Adipose tissue (tissue), 3 donors: ENCODE measurements around the gene TNFRSF6B. TPM values are rescaled to one million over a fixed set of nuclear protein-coding genes. Genes with fewer than 3 reads are reported as not detected.

ENCODE experiments used
- H3K27ac ChIP-seq: one replicate; pipeline ENCODE4 v1.5.1; 2013; ENCODE audit warnings: low read depth, low read length
- WGBS, 3 donors: extraction: QIAGEN DNeasy Blood & Tissue Kit; methylation state at CpG; one replicate each; pipeline ENCODE4 v1.1.7; 2013; 5-methylcytosine and 5-hydroxymethylcytosine counted together
- polyA plus RNA-seq, 3 donors: library from polyadenylated mRNA; stranded (reverse); fragments of 200-250 nt; gene quantifications; one replicate each; pipeline ENCODE4 v1.2.3, GENCODE V29; 2013
- donor health status: healthy with polysubstance abuse.
- donor health status: Bipolar disorder and iron deficiency.
- donor health status: healthy.

Gene TNFRSF6B
- polyA plus RNA-seq, 3 donors = 7.4 to 92.8 (median 9.3) TPM

DNA sequence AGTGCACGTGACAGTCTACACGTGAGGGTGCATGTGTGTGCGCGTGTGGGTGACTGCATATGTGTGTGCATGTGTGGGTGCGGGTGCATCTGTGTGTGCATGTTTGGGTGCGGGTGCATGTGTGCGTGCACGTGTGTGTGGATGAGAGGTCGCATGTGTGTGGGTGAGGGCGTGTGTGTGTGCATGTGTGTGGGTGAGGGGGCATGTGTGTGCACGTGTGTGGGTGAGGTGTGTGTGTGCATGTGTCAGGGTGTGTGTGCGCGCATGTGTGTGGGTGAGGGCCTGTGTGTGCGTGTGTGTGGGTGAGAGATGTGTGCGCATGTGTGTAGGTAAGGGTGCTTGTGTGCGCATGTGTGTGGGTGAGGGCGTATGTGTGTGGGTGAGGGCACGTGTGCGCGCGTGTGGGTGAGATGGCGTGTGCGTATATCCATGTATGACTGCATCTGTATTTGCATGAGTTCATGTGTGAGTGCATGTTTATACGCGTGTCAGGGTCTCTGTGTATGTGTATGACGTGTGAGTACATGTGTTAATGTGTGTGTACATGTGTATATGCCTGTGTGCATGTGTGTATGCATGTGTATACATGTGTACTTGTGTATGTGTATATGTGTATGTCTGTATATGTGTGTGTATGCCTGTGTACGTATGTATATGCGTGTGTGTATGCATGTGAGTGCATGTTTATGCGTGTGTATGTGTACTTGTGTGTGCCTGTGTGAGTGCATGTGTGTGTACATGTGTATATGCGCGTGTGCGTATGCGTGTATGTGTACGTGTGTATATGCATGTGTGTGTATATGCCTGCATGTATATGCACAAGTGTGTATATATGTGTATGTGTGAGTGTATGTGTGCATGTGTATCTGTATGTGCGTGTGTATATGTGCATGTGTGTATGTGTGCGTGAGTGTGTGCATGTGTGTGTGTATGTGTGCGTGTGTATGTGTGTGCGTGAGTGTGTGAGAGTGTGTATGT is 36.0 kb downstream of the TNFRSF6B start:
- H3K27ac ChIP-seq = no peak overlapping the region
- WGBS, 3 donors = 87 to 91% (median 90%) methylated on average over 38 of the region's 38 CpGs

DNA sequence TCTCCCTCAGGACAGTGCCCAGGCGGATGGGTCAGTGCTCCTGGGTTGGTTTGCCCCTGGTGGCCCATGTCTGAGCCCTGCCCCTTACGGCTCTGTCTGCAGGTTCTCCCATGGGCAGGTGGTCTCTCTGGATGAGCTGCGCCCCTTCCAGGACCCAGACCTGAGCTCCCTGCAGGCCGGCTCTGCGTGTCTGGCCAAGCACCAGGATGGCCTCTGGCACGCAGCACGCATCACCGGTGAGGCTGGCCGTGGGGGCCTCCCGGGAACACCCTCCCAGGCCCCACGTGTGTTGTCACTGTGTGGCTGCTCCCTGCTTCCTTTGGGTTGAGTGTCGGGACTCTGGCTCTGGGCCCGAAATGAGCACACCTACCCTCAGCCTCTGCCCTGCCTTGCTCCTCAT is 36.7 kb downstream of the TNFRSF6B start:
- 92 to 94% (median 93%) methylated on average over 13 of the region's 13 CpGs for WGBS, 3 donors
- H3K27ac ChIP-seq = no peak overlapping the region

DNA sequence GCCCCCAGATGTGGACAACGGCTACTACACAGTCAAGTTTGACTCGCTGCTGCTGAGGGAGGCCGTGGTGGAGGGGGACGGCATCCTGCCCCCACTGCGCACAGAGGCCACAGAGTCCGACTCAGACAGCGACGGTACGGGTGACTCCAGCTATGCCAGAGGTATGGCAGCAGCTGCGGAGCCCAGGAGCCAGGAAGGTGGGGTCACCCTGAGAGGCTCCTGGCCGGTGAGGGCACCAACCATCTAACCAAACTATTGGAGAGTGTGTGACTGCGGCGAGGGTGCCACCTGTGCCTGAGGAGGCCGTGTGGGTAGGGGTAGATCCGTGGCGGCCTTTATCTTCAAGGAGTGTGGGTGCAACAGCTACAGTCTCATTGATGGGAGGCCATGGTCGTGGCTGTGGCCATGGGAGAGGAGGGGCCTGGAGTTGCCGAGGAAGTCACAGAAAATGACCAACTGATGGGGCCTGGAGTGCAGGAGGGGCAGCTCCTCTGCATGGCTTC is 37.2 kb downstream of the TNFRSF6B start:
- 91 to 94% (median 94%) methylated on average over 18 of the region's 18 CpGs for WGBS, 3 donors
- no peak overlapping the region for H3K27ac ChIP-seq

DNA sequence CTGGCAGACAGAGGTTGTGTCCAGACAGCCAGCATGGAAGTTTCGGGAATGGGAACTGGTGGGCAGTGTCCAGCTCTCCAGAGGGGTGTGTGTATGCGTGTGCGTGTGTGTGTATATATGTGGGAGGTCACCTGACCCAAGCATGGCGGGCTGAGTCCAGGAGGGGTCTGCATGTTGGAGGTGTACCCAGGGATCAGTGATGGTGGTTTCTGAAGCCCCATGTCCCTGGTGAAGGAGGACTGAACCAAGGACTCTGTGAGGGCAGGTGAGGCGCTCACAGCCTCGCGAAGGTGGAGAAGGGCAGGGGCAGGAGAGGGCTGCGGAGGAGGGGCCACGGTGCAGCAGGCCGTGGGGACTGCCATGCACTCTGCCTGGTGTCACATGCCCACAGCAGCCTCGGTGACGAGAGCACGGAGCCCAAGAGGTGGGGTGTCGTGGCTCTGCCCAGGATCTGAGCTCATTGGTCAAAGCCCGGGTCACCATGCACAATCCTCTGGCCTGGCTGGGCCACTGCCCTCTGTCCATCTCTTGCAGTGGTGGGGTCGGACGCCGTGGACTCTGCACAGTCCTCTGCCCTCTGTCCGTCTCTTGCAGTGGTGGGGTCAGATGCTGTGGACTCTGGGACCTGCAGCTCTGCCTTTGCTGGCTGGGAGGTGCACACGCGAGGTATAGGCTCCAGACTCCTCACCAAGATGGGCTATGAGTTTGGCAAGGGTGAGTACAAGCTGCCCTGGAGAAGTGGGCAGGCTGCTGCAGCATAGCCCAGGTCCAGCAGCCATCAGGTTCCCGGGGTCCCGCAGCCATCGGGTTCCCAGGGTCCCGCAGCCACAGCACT is 37.9 kb downstream of the TNFRSF6B start:
- 89 to 92% (median 90%) methylated on average over 25 of the region's 25 CpGs for WGBS, 3 donors

DNA sequence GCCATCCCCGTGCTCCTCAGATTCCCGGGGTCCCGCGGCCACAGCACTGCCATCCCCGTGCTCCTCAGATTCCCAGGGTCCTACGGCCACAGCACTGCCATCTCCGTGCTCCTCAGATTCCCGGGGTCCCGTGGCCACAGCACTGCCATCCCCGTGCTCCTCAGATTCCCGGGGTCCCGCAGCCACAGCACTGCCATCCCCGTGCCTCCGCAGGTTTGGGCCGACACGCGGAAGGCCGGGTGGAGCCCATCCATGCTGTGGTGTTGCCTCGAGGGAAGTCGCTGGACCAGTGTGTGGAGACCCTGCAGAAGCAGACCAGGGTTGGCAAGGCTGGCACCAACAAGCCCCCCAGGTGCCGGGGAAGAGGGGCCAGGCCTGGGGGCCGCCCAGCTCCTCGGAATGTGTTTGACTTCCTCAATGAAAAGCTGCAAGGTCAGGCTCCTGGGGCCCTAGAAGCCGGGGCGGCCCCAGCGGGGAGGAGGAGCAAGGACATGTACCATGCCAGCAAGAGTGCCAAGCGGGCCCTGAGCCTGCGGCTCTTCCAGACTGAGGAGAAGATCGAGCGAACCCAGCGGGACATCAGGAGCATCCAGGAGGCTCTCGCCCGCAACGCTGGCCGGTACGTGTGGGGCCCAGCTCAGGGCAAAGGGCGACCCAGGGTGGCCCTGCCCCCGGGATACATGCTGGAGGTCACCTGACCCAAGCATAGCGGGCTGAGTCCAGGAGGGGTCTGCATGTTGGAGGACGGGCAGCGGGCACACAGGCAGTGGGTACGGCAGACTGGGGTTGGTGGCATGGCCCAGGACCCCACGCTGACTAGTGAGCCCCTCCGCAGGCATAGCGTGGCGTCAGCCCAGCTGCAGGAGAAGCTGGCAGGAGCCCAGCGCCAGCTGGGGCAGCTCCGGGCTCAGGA is 38.8 kb downstream of the TNFRSF6B start:
- H3K27ac ChIP-seq = no peak overlapping the region
- 91 to 93% (median 91%) methylated on average over 48 of the region's 48 CpGs for WGBS, 3 donors

More for the DNA sequence above, 37.9 kb downstream of the TNFRSF6B start:
- no peak overlapping the region for H3K27ac ChIP-seq

DNA sequence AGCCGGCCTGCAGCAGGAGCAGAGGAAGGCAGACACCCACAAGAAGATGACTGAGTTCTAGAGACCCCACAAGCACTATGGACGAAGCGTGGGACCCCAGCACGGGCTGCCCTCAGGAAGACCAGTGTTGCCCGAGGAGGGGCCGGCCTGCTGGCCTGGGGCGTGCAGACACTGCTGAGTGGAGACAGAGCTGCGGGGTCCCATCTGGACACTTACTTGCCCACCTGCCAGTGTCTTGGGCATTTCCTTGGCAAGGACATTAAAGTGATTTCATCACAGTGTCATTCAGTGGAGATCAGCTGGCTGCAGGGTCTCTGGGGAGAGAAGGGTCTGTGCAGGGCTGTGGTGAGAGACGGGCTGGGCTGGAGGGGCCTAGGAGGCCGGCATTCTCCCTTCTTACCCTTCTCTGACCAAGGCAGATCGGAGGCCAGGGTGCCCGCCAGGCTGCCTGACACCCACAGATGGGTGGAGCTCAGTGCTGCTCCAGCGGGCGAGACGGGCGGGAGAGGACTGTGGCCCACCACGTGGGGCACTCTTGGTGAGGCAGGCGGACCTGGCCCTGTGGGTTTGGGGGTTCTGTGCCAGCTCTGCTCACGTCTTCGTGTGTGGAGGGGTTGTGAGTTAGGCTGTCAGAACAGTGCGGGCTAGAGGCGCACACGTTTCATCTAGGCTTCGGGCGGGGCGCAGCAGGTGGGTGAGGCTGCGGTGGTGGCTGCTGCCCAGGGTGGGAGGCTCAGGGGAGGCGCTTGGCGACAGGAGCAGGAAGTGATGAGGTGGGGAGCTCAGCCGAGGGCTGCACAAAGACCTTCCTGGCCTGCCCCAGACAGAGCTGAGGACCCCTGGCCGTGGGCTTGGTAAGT is 39.6 kb downstream of the TNFRSF6B start, which contains the start of gene LIME1:
Gene LIME1 (plus strand): TSS at position 806 of the 860 bp plus-strand sequence. CDS start 886 bp downstream, outside the sequence.
- no peak within 1 kb of the TSS for H3K27ac ChIP-seq
- 69 to 88% (median 74%) methylated on average over 31 of the region's 31 CpGs for WGBS, 3 donors

DNA sequence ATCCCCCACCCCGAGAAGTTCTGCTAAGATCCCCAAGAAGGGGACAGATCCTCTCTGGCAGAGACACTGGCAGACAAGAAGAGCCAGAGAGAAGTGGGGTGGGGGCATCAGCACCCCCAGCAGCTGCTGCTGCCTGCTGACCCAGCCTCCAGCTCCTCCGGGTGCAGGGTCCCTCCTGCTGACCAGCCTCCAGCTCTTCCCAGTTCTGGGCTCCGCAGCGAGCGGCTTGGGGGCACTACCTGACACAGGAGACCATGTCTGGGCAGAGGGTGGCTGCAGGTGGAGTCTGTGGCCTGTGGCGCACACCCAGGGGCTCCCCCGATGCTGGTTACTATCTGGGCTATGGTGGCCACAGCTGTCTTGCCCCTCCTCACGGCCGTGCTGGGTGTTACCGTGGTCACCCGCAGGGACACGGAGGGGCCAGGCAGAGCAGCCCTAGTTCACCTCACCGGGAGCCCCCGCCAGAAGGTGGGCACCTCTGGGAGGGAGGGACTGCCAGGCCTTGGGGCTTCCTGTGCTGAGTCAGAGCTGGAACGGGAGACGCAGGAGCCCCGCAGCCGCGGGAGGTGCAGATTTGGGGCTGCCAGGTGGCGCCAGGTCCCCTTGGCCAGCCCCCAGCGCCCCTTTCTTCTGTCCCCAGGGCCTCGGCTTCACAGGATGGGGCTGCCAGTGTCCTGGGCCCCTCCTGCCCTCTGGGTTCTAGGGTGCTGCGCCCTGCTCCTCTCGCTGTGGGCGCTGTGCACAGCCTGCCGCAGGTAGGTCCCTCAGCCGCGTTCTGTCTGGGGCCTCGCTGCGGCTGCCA is 40.6 kb downstream of the TNFRSF6B start:
- H3K27ac ChIP-seq = no peak overlapping the region
- WGBS, 3 donors = 41 to 56% (median 48%) methylated on average over 19 to 30 of the region's 30 CpGs

DNA sequence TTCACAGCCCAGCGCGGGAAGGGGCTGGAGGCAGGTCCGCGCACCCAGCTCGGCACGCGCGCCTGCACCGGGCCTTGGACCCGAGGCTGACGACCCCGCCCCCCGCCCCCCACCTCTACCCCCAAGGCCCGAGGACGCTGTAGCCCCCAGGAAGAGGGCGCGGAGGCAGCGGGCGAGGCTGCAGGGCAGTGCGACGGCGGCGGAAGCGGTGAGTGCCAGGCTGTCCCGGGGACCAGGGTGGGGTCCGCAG is 41.2 kb downstream of the TNFRSF6B start:
- WGBS, 3 donors = 9 to 25% (median 10%) methylated on average over 21 to 26 of the region's 26 CpGs
- no peak overlapping the region for H3K27ac ChIP-seq

DNA sequence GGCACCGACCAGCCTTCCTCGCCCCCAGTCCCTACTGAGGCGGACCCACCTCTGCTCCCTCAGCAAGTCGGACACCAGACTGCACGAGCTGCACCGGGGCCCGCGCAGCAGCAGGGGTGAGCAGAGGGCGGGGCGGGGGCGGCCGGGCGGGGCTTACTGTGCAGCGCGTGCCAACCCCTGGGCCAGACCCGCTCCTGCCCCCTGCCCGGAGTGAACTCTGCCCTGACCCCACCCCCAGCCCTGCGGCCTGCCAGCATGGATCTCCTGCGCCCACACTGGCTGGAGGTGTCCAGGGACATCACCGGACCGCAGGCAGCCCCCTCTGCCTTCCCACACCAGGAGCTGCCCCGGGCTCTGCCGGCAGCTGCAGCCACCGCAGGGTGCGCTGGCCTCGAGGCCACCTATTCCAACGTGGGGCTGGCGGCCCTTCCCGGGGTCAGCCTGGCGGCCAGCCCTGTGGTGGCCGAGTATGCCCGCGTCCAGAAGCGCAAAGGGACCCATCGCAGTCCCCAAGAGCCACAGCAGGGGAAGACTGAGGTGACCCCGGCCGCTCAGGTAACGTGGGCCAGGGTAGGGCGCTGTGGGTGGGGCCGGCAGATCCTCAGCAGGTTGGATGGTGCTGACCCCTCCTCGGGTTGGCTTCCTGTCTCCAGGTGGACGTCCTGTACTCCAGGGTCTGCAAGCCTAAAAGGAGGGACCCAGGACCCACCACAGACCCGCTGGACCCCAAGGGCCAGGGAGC is 41.7 kb downstream of the TNFRSF6B start:
- no peak overlapping the region for H3K27ac ChIP-seq
- 20 to 24% (median 20%) methylated on average over 30 to 43 of the region's 43 CpGs for WGBS, 3 donors

DNA sequence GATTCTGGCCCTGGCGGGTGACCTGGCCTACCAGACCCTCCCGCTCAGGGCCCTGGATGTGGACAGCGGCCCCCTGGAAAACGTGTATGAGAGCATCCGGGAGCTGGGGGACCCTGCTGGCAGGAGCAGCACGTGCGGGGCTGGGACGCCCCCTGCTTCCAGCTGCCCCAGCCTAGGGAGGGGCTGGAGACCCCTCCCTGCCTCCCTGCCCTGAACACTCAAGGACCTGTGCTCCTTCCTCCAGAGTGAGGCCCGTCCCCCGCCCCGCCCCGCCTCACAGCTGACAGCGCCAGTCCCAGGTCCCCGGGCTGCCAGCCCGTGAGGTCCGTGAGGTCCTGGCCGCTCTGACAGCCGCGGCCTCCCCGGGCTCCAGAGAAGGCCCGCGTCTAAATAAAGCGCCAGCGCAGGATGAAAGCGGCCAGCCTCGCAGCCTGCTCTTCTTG is 42.3 kb downstream of the TNFRSF6B start:
- H3K27ac ChIP-seq = no peak overlapping the region
- WGBS, 3 donors = 14 to 21% (median 19%) methylated on average over 18 to 26 of the region's 26 CpGs

DNA sequence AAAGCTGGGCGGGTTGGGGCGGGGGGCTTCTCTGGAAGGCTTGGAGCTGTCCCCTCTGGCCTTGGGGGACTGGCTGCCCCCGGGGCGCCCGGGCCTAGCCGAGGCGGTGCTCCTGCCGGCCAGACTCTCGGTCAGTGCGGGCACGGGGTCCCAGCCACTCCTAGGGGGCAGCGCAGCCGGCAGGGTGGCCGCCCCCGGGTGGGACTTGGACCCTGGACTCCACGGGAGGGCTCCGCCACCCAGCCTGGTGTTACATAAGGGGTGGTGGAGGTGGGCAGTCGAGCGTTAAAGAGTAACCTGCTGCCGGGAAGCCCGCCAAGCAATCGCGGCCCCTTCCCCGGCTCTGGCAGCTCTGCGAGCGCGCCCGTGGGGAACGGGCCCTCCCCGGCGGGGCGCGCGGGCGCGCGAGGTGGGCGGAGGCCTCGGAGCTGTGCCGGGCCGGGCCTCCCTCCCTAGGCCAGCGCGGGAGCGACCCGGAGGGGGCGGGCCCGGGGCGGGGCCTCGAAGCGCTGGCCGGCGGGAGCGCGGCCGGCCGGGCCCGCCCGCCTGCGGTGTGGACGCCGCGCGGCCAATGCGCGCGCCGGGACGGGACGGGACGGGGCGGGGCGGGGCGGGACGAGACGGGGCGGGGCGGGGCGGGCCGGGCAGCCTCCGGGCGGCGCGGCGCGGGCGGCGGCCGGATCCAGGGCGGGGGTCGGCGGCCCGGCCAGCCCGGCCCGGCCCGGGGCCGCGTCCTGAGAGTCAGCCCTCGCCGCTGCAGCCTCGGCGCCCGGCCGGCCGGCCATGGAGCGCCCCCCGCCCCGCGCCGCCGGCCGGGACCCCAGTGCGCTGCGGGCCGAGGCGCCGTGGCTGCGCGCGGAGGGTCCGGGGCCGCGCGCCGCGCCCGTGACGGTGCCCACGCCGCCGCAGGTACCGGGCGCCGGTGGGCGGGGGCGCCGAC is 42.9 kb downstream of the TNFRSF6B start, which contains the start of gene SLC2A4RG:
Gene SLC2A4RG (plus strand): TSS at position 647 of the 940 bp plus-strand sequence. CDS start 137 bp downstream, at position 784.
- WGBS, 3 donors = 1 to 2% (median 1%) methylated on average over 40 to 130 of the region's 136 CpGs
- H3K27ac ChIP-seq = no peak within 1 kb of the TSS

DNA sequence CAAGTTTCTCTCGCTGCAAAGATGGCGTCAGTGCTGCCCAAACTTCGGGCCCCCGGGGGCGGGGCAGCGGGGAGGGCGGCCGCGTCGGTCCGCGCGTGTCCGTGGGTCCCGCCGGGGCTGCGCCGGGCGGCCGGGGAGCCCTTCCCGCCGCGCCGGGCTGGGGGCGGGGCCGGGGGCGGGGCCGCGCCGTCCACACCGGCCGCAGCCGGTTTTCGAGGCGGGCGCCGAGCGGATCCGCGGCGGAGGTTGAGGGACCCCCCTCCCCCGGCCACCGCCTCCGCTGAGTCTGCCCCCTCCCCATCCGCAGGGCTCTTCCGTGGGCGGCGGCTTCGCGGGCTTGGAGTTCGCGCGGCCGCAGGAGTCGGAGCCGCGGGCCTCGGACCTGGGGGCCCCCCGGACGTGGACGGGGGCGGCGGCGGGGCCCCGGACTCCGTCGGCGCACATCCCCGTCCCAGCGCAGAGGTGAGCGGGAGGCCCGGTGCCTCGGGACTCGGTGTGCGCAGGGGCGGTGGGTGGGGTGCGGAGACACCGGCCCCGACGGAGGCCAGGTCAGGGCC is 43.7 kb downstream of the TNFRSF6B start:
- 0 to 1% (median 1%) methylated on average over 54 to 80 of the region's 80 CpGs for WGBS, 3 donors
- H3K27ac ChIP-seq = no peak overlapping the region

DNA sequence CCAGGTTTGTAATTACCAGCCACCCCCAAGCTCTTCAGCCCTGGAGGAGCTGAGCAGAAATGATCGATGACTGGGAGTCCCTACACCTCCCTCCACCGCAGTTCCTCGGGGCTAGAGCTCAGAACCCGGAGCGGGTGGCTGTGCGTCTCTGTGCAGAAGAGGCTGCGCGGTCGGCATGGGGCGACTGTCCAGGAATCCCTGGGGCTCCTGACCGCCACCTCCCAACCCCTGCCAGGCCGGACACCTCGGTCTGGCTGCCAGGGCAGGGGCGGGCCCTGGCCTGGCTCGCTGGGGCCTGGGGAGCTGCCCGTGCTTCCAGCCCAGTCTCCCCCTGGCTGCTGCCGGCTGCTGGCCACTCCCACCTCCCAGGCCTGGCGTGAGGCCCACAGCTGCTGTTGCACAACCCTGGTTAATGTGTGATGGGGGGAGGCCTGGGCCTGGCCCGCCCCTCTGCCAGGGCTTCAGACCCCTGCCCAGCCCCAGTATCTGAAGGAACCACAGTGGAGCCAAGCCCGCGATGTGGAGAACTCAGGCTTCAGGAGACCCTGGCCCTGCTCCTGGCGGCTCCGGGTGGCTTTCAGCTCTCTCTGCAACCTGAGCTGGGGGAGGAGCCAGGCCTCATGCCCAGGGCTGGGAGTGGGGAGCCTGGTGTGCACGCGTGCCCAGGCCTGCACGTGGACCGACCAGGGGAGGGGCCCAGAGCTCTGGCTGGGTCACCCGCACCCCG is 44.3 kb downstream of the TNFRSF6B start:
- 2 to 4% (median 3%) methylated on average over 27 to 29 of the region's 29 CpGs for WGBS, 3 donors
- H3K27ac ChIP-seq = no peak overlapping the region

DNA sequence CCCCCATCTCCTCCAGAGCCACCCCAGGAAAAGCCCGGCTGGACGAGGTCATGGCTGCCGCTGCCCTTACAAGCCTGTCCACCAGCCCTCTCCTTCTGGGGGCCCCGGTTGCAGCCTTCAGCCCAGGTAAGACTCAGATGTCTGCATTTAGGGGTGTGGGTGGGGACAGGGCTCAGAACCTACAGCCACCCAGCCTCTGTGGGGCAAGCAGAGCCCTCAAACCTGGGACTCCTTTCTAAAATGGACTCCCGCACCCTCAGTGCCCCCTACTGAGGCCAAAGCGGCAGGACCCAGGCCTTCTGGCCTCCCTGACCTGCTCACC is 44.9 kb downstream of the TNFRSF6B start:
- 23 to 26% (median 24%) methylated on average over 6 of the region's 6 CpGs for WGBS, 3 donors
- no peak overlapping the region for H3K27ac ChIP-seq
